ENCODE data around the gene ENTREP3.
"Not testable (repeated sequence)": the region's sequence is repeated elsewhere in the genome, so short reads cannot be mapped to it uniquely, and the experiment has no call there.

GRCh38 chr1:155291006-155291405, 35.7 kb upstream of the ENTREP3 start:
- not testable (repeated sequence) for TF ChIP-seq CTCF, POLR2A (IDR thresholded peaks at IDR 0.05)
